ENCODE measurements around the gene PATE4.

Gene PATE4

DNA sequence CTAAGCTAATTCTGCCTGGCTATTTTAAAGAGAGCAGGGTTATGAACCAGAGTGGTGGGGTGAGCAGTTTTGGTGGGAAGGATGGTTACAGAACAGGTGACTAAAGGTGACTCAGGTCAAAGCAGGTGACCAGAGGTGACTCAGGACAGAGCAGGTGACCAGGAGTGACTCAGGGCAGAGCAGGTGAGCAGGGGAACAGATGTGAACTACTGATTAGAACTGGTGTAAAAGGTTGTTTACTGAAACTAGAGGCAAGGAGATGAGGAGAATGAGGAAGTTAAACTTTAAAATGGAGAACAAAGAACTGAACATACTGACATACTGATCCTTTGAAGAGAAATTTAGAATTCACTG lies 39.0 kb downstream of the PATE4 start:
- H4K12ac ChIP-seq (ENCODE audit: low read depth, low read length), result no peak overlapping the region
- no peak overlapping the region for H2BK5ac ChIP-seq (ENCODE audit: low read depth, low read length, poor library complexity)
- H2AFZ ChIP-seq (ENCODE audit: insufficient read depth, low read length, poor library complexity), result no peak overlapping the region
- DNase-seq, result peak; percentile 44 to 69
- H3K23ac ChIP-seq (ENCODE audit: low read length), result no peak overlapping the region
- no peak overlapping the region for H2AK5ac ChIP-seq (ENCODE audit: low read length)
- H3K4me2 ChIP-seq (ENCODE audit: low read length), result no peak overlapping the region
- no peak overlapping the region for H3K14ac ChIP-seq (ENCODE audit: low read length)
- H3K9me3 ChIP-seq (ENCODE audit: insufficient read depth, low read depth, low read length), result peaks cover 2% of the 10 kb centered on the region
- H3K9ac ChIP-seq (ENCODE audit: low read length), result no peak overlapping the region
- no peak overlapping the region for H3K4me3 ChIP-seq (ENCODE audit: low read depth, low read length)
- H3K27me3 ChIP-seq (ENCODE audit: insufficient read depth, low read length), result no peaks in the 10 kb centered on the region
- H3K4me1 ChIP-seq (ENCODE audit: control insufficient read depth in 1 of 2, insufficient read depth in 2 of 2, low read length in 2 of 2), result no peaks in the 10 kb centered on the region
- no peaks in the 10 kb centered on the region for H3K36me3 ChIP-seq (ENCODE audit: control insufficient read depth in 1 of 2, insufficient read depth in 2 of 2, low read length in 2 of 2)
- no peak overlapping the region for H4K91ac ChIP-seq (ENCODE audit: low read depth, low read length)
- no peaks in the 10 kb centered on the region for H3K79me1 ChIP-seq (ENCODE audit: low read length)
- H3K27ac ChIP-seq (ENCODE audit: low read depth, low read length), result no peak overlapping the region
- H3K79me2 ChIP-seq (ENCODE audit: control insufficient read depth, insufficient read depth, low read length, poor library complexity), result no peaks in the 10 kb centered on the region
- H2BK12ac ChIP-seq (ENCODE audit: low read length), result no peak overlapping the region
- H3K4ac ChIP-seq (ENCODE audit: low read depth, low read length), result no peak overlapping the region
- no peak overlapping the region for H4K8ac ChIP-seq (ENCODE audit: low read depth, low read length)
- no peak overlapping the region for H3K18ac ChIP-seq (ENCODE audit: low read length)
- no peak overlapping the region for H2BK120ac ChIP-seq (ENCODE audit: insufficient read depth, low read length, poor library complexity)

DNA sequence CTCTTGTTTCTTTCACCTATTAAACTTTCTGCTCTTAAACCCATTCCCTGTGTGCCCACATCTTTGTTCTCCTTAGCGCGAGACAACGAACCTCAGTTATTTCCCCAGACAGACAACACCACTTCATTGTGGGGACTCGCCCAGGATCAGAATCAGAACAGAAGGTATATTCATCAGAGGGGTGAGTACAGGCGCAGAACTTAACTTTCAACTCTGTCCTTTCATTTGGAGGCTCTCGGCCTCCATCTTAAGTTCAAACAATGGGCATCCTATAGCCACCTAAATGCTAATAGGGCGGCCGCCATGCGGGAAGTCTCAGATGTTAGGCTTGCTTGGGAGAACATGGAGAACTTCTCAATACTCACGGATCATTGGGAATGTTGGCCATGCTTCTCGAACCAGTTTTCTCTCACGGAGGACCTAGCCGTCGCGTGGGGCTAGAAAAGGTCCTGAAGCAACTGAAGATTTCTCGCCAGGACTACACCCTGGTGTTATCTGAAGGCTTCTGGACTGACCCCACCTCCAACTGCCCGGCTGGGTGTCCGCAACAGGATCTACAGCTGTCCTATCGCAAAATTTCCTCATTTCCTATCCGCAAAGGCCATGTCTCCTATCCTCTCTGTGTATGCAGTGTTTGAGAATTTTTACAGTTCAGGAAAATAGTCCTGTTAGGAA lies 40.9 kb downstream of the PATE4 start:
- no peak overlapping the region for H3K4me2 ChIP-seq (ENCODE audit: low read length)
- H3K14ac ChIP-seq (ENCODE audit: low read length), result no peak overlapping the region
- no peak overlapping the region for H4K91ac ChIP-seq (ENCODE audit: low read depth, low read length)
- no peak overlapping the region for H3K9ac ChIP-seq (ENCODE audit: low read length)
- H3K4me1 ChIP-seq (ENCODE audit: control insufficient read depth in 1 of 2, insufficient read depth in 2 of 2, low read length in 2 of 2), result no peaks in the 10 kb centered on the region
- H3K27ac ChIP-seq (ENCODE audit: low read depth, low read length), result no peak overlapping the region
- DNase-seq, result no peak
- H3K4ac ChIP-seq (ENCODE audit: low read depth, low read length), result no peak overlapping the region
- H3K23ac ChIP-seq (ENCODE audit: low read length), result no peak overlapping the region
- H2AFZ ChIP-seq (ENCODE audit: insufficient read depth, low read length, poor library complexity), result no peak overlapping the region
- H4K8ac ChIP-seq (ENCODE audit: low read depth, low read length), result no peak overlapping the region
- no CpG with 5 or more reads among the region's 20 CpGs for WGBS (ENCODE audit: extremely low coverage, insufficient coverage, insufficient read length)
- H2AK5ac ChIP-seq (ENCODE audit: low read length), result no peak overlapping the region
- no peaks in the 10 kb centered on the region for H3K79me2 ChIP-seq (ENCODE audit: control insufficient read depth, insufficient read depth, low read length, poor library complexity)
- H3K36me3 ChIP-seq (ENCODE audit: control insufficient read depth in 1 of 2, insufficient read depth in 2 of 2, low read length in 2 of 2), result no peaks in the 10 kb centered on the region
- H3K79me1 ChIP-seq (ENCODE audit: low read length), result no peaks in the 10 kb centered on the region
- no peak overlapping the region for H4K12ac ChIP-seq (ENCODE audit: low read depth, low read length)
- no peak overlapping the region for H3K4me3 ChIP-seq (ENCODE audit: low read depth, low read length)
- no peak overlapping the region for H2BK5ac ChIP-seq (ENCODE audit: low read depth, low read length, poor library complexity)
- no peak overlapping the region for H2BK12ac ChIP-seq (ENCODE audit: low read length)
- H3K18ac ChIP-seq (ENCODE audit: low read length), result no peak overlapping the region
- H3K27me3 ChIP-seq (ENCODE audit: insufficient read depth, low read length), result no peaks in the 10 kb centered on the region
- no peak overlapping the region for H2BK120ac ChIP-seq (ENCODE audit: insufficient read depth, low read length, poor library complexity)
- H3K9me3 ChIP-seq (ENCODE audit: insufficient read depth, low read depth, low read length), result peaks cover 2% of the 10 kb centered on the region

DNA sequence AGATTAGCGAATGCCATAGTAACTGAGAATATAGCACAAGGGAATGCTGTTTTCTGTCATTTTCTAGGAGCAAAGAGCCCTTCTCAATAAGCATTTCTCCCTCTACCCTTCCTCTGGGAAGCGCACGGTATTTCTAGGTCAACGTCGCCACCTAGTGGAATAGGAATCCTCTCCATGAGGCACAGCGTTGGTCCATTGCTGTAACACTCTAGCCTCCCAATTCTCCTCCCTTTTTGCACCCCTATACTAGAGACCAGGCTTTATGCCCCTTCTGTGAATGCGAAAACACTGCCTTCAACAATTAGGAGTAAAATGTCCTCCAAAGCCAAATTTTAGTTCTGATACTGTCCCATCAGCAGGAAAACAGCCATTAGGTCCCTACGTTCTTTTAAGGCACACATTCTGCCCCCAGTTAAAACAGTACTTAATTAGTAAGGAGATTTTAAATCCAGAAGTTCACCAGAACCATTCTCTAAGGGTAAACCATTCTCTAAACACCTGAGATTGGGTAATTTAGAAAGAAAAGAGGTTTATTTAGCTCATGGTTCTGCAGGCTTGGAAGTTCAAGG lies 41.5 kb downstream of the PATE4 start:
- Histone ChIP-seq H3K79me1 (ENCODE audit: low read length) (no peaks in the 10 kb centered on the region), H4K91ac (ENCODE audit: low read depth, low read length) (no peak overlapping the region), H3K36me3 (ENCODE audit: control insufficient read depth in 1 of 2, insufficient read depth in 2 of 2, low read length in 2 of 2) (no peaks in the 10 kb centered on the region), H3K4me3 (ENCODE audit: low read depth, low read length) (no peak overlapping the region), H3K18ac (ENCODE audit: low read length) (no peak overlapping the region), H3K9ac (ENCODE audit: low read length) (no peak overlapping the region), H3K9me3 (ENCODE audit: insufficient read depth, low read depth, low read length) (peaks cover 2% of the 10 kb centered on the region), H2BK5ac (ENCODE audit: low read depth, low read length, poor library complexity) (no peak overlapping the region), H2AFZ (ENCODE audit: insufficient read depth, low read length, poor library complexity) (no peak overlapping the region), H2BK120ac (ENCODE audit: insufficient read depth, low read length, poor library complexity) (no peak overlapping the region), H3K4me2 (ENCODE audit: low read length) (no peak overlapping the region), H4K12ac (ENCODE audit: low read depth, low read length) (no peak overlapping the region), H3K23ac (ENCODE audit: low read length) (no peak overlapping the region), H4K8ac (ENCODE audit: low read depth, low read length) (no peak overlapping the region), H3K4ac (ENCODE audit: low read depth, low read length) (no peak overlapping the region), H3K27ac (ENCODE audit: low read depth, low read length) (no peak overlapping the region), H3K27me3 (ENCODE audit: insufficient read depth, low read length) (no peaks in the 10 kb centered on the region), H2BK12ac (ENCODE audit: low read length) (no peak overlapping the region), H3K4me1 (ENCODE audit: control insufficient read depth in 1 of 2, insufficient read depth in 2 of 2, low read length in 2 of 2) (no peaks in the 10 kb centered on the region), H3K14ac (ENCODE audit: low read length) (no peak overlapping the region), H3K79me2 (ENCODE audit: control insufficient read depth, insufficient read depth, low read length, poor library complexity) (no peaks in the 10 kb centered on the region), H2AK5ac (ENCODE audit: low read length) (no peak overlapping the region)
- peak; percentile 42 to 81 for DNase-seq
- no CpG with 5 or more reads among the region's 8 CpGs for WGBS (ENCODE audit: extremely low coverage, insufficient coverage, insufficient read length)

DNA sequence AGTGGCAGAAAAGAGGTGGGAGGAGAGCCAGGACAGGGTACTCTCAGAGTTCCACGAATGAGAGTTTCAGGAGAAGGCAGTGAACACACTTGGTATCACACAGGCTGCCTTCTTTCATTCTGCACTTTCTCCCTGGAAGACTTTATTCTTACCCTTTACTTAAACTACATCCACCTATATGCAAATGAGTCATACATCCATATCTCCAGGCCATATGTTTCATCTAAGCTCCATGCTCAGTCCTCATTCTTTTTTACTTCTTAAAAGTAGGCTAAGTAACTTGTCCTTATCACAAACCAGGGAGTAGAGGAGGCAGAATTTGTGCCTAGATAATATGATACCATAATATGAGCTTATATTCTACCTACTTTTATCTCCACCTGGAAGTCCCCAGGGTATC lies 48.2 kb downstream of the PATE4 start:
- no peak overlapping the region for H3K4ac ChIP-seq (ENCODE audit: low read depth, low read length)
- H2BK5ac ChIP-seq (ENCODE audit: low read depth, low read length, poor library complexity), result no peak overlapping the region
- no peak overlapping the region for H2AK5ac ChIP-seq (ENCODE audit: low read length)
- no peaks in the 10 kb centered on the region for H3K27me3 ChIP-seq (ENCODE audit: insufficient read depth, low read length)
- no peaks in the 10 kb centered on the region for H3K36me3 ChIP-seq (ENCODE audit: control insufficient read depth in 1 of 2, insufficient read depth in 2 of 2, low read length in 2 of 2)
- H3K4me2 ChIP-seq (ENCODE audit: low read length), result no peak overlapping the region
- H4K8ac ChIP-seq (ENCODE audit: low read depth, low read length), result no peak overlapping the region
- no CpG with 5 or more reads among the region's 1 CpG for WGBS (ENCODE audit: extremely low coverage, insufficient coverage, insufficient read length)
- H3K79me2 ChIP-seq (ENCODE audit: control insufficient read depth, insufficient read depth, low read length, poor library complexity), result no peaks in the 10 kb centered on the region
- no peak overlapping the region for H3K27ac ChIP-seq (ENCODE audit: low read depth, low read length)
- H4K12ac ChIP-seq (ENCODE audit: low read depth, low read length), result no peak overlapping the region
- H4K91ac ChIP-seq (ENCODE audit: low read depth, low read length), result no peak overlapping the region
- no peaks in the 10 kb centered on the region for H3K4me1 ChIP-seq (ENCODE audit: control insufficient read depth in 1 of 2, insufficient read depth in 2 of 2, low read length in 2 of 2)
- no peak overlapping the region for H3K9ac ChIP-seq (ENCODE audit: low read length)
- no peak for DNase-seq
- no peaks in the 10 kb centered on the region for H3K79me1 ChIP-seq (ENCODE audit: low read length)
- H3K14ac ChIP-seq (ENCODE audit: low read length), result no peak overlapping the region
- H3K18ac ChIP-seq (ENCODE audit: low read length), result no peak overlapping the region
- no peak overlapping the region for H2AFZ ChIP-seq (ENCODE audit: insufficient read depth, low read length, poor library complexity)
- H3K9me3 ChIP-seq (ENCODE audit: insufficient read depth, low read depth, low read length), result no peaks in the 10 kb centered on the region
- no peak overlapping the region for H2BK12ac ChIP-seq (ENCODE audit: low read length)
- H2BK120ac ChIP-seq (ENCODE audit: insufficient read depth, low read length, poor library complexity), result no peak overlapping the region
- no peak overlapping the region for H3K4me3 ChIP-seq (ENCODE audit: low read depth, low read length)
- no peak overlapping the region for H3K23ac ChIP-seq (ENCODE audit: low read length)
